HG03095 (cell line): ENCODE measurements around the gene INPP4B.

Experiments used
- ATAC-seq: cut with Tn5 transposase; IDR thresholded peaks from one replicate; pipeline ENCODE4 v1.9.1; 2021; ENCODE audit warnings: moderate library complexity; ENCODE audit not compliant: unreplicated experiment

Gene INPP4B

DNA sequence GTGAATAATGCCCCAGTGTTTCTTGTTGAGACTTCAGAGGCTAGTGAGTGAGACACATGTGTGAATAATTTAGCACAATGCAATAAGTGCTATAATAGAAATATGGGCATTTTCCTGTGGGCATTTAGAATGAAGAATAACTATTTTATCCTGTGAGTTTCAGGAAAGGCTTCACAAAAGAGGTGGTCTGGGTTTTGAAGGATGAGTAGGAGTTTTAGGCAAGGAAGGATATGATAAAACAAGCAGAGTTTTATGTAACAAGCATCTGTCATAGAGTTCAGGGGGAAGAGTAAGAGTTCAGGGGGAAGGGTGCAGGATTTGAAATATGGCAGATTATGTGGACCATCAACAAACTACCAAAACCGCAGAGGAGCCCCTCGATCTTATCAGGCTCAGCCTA, 529.2 kb downstream of the INPP4B start:
- no peak for ATAC-seq

DNA sequence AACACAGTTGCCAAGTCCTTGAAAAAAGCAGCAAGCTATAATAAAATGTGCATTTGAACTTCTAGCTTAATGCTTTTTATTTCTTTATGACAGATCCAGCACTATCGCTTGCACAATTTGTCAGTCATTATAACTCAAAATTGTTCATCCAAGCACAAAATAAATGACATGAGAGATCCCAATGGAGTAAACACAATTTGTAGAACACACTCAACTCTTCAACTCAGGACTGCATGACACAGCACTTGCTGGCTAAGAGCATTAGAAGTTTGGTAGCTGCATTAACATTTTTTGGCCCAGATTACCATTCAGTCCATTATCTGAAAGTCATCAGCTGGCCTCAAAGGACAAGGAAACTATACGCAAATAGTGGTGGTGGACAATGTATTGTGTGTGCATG, 530.1 kb downstream of the INPP4B start:
- no peak for ATAC-seq

DNA sequence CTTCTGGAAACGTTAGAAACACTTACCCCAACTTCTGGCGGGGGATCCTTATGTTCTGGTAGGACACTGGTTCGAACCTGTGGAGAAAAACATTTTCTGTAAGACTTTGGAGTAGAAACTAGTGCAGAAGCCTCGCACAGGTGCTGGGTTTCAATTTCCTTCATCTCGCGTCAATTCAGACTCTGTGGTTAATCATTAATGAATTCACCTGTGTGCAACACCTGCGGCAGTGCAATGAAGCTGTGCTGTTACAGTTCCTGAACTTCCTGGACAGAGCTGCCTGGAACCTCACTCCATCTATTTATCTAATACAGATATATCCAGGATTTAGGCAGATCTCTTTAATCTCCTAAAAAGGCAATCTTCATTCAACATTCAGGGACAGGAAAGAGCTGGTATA, 531.4 kb downstream of the INPP4B start:
- ATAC-seq = no peak

GRCh38 chr4:142314247-142314646, 531.9 kb downstream of the INPP4B start:
- ATAC-seq = no peak

GRCh38 chr4:142312391-142312790, 533.7 kb downstream of the INPP4B start:
- ATAC-seq = no peak

DNA sequence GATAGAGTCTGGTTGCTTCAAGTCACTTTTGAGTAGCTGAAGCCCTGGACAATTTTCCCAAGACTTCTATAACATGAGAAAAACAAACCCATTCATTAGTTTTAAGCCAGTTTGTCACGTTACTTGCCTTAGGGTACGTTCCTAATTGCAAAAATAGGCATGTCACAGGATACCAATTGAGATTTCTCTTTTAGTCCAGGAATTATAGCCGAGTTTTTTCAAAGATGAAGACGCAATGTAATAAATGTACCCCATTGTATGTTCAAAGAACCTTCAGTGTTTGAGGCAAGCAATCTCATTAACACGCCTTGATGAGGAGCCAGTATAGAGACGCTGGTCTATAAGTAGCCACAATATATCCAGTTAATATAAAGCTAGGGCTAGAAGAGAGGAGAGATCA, 534.2 kb downstream of the INPP4B start:
- ATAC-seq = no peak

GRCh38 chr4:142309772-142310171, 536.3 kb downstream of the INPP4B start:
- no peak for ATAC-seq

- ATAC-seq = no peak
Measured at GRCh38 chr4:142307857-142308256, 538.2 kb downstream of the INPP4B start.

- ATAC-seq = no peak
Measured at GRCh38 chr4:142297313-142297712, 548.8 kb downstream of the INPP4B start.

- ATAC-seq = no peak
Measured at GRCh38 chr4:142293536-142293935, 552.6 kb downstream of the INPP4B start.

DNA sequence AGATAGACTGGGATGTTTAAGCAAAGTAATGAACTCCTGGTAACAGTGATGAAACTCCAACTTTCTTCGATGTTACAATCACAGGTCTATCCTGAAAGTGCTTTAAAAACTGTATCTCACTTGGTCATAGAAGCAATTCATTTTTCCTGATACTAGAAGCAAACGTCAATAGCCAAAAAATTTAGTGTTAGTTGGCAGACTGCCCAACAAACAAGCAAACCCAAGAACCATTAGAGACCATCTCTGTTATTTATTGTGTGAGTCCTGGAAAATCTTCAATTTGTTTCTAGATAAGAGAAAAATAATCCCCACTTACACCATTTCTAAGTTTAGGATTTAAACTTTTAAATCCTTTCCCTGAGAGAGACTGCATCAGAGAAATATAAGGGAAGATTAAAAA, 553.9 kb downstream of the INPP4B start:
- no peak for ATAC-seq

GRCh38 chr4:142291299-142292050, 554.6 kb downstream of the INPP4B start:
- ATAC-seq = no peak

DNA sequence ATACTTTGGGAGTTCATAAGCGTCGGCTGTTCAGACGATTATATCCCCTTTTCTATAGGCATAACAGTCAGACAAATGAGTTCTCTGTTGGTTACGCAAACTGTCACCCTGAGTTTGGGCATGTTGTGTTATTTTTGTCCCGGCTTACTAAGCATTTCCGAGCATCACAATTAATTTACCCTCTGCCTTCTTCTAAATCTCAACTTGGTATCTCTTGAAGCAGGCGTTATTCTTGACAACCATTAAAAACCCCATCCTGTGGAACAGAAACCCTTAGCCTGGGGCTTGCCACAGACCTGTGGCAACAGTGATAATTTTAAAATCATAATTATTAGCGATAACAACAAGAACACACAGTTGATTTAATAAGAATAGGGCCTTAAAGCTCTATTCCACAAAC, 558.7 kb downstream of the INPP4B start:
- ATAC-seq = no peak

DNA sequence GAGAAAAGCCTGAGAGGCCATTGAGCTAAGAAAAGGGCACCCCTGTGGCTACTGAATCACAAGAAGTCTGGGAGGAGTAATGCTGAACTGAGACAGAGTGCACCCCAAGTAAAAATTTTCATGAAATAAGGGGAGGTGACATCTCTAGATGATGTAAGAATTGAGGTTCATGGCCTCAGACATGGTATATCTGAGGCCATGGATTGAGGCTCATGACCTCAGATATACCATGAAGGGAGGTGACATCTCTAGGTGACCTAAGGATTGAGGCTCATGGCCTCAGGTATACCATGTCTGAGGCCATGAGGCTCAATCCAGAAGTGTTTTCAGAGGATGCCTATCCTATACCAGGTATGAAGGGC, 560.9 kb downstream of the INPP4B start:
- no peak for ATAC-seq

DNA sequence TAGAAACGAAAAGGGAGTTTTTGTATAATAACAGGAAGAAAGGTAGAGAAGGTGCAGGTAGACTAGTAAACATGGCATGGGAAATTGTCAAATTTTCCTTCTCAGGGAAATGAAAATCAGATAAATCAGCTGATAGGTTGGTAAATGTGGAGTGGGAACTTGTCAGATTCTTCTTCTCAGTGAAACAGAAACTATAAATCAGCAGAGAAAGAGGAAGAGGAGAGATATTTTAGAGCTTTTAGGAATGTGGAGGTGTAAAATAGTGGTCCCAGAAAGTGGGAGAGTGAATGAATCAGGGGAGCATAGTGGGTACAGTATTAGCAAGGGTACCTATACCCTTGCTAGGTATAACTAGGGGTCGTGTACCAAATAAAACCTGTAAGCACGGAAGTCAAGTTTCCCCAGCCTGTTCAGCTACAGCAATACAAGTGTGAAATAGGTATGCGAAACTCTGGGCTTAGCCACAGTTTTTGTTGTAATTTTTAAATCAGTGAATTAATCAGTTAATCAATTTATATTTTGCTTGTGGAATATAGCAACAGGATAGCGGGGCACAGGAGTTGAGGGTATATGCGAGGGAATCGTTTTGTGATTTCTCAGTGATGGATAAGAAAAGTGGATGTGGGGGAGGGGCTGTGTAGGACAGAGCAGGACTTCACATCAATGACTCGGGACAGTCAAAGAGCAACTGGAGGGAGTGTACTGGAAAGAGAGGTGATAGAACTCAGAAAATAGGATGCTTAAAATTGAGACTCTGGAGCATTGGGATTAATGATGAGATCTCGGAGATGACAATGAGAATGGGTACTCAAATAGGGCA, 561.5 kb downstream of the INPP4B start:
- ATAC-seq = no peak

- peak; percentile 55 for ATAC-seq
Measured at GRCh38 chr4:142282870-142283431, 563.1 kb downstream of the INPP4B start.

DNA sequence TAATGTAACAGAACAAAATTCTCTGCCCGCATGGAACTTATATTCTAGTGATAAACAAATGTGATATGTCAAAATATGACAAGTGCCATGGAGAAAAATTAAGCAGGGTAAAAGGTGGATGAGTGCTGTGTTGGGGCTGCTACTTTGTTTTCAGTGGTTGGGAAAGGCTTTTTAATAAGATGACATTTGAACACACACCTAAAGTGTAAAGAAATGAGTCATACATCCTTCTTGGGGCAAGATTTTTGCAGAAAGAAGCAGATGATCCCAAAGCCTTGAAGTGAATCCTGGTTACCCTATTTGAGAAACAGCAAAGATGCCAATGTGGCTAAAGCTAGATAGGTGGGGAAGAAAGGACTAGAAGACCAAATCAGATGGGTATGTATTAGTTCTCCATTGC, 564.1 kb downstream of the INPP4B start:
- ATAC-seq = no peak

DNA sequence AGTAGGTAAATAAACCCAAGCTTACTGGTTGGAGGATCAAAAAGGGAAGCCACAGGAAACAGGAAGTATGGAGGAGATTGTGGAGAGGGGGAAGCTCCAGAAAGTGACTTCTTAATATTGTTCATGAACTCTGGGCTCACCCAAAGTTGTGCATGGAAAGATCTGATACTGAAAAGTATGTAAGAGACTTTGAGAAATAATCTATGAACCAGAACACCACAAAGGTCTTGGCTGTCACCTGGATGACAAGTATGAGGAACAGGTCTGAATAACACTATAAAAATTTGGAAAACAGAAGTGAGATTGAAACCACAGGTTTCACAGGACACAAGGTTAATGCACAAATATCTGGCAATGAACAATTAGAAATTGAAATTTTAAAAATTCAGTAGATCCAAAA, 567.4 kb downstream of the INPP4B start:
- no peak for ATAC-seq

- no peak for ATAC-seq
Measured at GRCh38 chr4:142278171-142278570, 567.9 kb downstream of the INPP4B start.

GRCh38 chr4:142274137-142274536, 572.0 kb downstream of the INPP4B start:
- no peak for ATAC-seq

DNA sequence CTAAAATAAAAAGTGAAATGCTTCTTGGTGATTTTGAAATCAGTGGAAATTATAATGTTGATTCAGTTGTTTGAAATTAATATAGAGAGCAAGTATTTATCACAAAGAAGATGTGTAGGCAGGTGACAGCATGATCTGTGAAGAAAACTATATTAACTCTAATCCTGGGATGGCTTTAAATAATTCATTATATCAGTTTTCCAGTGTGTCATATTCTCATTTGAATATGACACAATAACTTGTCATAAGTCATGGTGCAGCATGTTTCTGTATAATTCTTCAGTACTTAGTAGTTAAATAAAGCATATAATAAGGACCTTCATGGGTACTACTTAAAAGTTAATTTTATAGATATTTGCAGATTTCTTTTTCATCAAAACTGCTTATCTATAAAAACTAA, 573.6 kb downstream of the INPP4B start:
- ATAC-seq = no peak

GRCh38 chr4:142271832-142272231, 574.3 kb downstream of the INPP4B start:
- ATAC-seq = no peak
